Activated T-helper 9 cell treated with anti-CD3 and anti-CD28 coated beads, Interleukin-2, amount 50 U/mL, for 16 hours (primary cell): ENCODE results near the gene BTN1A1.
"Not testable (repeated sequence)": the region's sequence is repeated elsewhere in the genome, so short reads cannot be mapped to it uniquely, and the experiment has no call there.

Experiments
- DNase-seq: peaks from one replicate; pipeline ENCODE4 v3.0.0-alpha.2; 2020; ENCODE audit warnings: low read depth

Gene BTN1A1

DNA sequence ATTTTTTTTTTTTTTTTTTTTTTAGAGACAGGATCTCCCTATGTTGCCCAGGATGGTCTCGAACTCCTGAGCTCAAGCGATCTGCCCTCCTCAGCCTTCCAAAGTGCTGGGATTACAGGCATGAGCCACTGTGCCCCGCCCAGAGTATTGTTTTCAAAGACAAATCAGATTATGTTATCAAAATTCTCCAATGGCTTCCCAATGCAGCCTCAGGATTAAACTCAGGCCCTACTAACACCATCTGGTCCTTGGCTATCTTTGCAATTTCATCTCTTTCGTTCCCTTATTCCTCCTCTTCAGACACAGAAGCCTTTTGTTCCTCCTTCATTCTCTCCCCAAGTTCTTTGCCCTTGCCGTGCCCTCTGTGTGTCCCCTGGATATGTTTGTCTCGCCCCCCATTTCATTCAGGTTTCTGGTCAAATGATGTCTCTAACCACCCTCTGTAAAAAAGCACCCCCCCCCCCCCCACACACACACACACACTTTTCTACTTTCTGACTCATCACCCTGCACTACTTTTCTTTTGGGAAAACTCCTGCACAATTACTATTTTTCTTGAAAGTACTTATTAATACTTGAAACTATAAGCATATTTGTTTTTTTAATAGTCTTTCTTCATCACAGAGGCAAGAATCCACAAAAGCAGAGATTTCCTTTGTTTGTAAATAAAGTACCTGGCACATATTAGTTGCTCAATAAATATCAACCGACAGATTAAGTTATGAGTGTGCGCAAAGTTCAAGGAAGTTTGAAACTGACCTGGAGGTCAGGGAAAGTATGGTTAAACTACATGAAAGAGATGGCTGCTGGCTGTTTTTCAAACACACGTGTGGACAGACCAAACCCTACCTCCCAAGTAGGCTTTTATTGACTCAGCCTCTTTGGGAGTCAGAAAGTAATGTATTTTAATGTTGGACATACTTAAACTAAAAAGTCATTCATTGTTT lies 16.7 kb downstream of the BTN1A1 start:
- no peak for DNase-seq

DNA sequence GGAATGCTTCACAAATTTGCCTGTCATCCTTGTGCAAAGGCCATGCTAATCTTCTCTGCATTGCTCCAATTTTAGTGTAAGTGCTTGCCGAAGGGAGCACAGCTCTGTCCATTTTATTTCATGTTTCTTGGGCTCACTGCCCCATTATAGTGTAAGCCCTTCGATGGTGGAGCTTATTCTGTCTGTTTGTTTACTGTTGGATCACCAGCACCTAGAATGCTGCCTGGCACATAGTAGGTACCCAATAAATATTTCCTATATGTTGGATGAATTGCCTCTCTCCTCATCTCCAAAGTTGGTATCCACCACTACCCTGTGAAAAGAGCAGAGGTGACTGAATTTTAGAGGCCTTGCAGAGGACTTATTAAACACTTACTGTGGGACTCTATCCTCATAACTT lies 19.3 kb downstream of the BTN1A1 start:
- no peak for DNase-seq

DNA sequence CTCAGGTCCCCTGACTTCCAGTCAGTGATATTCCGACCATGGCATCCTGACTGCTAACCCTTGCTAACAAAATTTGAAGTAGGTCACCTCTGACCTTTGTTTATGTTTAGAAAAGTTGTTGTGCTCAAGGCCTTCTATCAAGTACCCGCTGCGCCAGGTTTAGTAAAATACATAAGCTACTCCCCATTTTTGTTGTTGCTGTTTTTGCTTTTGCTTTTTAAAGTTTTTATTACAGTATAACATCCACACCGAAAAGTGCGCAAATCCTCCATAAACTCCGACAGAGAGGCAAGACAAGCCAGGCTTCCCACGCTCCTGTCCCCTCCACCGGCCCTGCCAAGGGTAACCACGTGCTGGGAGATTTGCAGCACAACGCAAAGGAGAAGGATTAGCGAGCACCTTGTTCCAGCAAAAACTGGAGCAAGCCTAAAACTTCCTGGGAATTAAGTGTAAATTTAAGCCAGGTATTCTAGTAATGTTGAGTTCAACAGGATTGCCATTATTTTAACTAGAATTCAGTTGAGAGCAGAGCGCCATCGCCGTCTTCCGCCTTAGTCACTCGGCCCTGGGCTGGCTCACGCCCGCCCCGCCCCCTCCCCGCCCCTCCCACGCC lies 20.2 kb downstream of the BTN1A1 start:
- no peak for DNase-seq

DNA sequence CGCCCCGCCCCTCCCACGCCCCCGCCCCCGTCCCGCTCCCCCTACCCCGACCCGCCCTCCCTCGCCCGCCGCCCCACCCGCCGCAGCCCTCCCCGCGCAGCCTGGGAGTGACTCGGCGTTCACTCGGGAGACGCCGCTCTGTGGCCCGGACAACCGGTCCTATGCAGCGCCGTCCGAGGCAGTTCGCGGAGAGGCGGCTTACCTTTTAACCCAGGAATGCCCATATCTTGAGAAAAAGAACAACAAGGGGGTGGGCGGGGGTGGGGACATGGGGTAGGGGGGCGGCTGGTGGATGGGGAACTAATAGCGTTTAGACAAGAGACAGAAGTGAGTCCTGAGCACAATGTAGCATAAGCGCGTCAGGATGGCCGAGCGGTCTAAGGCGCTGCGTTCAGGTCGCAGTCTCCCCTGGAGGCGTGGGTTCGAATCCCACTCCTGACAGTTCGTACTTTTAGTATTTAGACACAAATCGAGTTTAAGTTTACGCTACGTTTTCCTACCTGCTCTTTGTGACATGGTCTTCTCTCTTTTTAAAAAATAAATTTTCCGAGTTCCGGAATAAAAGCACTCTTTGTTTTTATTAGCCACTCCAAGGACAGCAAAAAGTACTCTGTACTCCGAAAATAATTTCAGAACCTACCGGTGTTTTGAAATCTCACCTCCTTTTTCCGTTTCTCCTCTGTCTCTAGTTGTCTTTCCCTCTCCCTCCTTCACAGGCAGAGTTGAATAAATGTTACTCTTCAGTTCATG lies 20.9 kb downstream of the BTN1A1 start:
- peak; percentile 77 for DNase-seq

DNA sequence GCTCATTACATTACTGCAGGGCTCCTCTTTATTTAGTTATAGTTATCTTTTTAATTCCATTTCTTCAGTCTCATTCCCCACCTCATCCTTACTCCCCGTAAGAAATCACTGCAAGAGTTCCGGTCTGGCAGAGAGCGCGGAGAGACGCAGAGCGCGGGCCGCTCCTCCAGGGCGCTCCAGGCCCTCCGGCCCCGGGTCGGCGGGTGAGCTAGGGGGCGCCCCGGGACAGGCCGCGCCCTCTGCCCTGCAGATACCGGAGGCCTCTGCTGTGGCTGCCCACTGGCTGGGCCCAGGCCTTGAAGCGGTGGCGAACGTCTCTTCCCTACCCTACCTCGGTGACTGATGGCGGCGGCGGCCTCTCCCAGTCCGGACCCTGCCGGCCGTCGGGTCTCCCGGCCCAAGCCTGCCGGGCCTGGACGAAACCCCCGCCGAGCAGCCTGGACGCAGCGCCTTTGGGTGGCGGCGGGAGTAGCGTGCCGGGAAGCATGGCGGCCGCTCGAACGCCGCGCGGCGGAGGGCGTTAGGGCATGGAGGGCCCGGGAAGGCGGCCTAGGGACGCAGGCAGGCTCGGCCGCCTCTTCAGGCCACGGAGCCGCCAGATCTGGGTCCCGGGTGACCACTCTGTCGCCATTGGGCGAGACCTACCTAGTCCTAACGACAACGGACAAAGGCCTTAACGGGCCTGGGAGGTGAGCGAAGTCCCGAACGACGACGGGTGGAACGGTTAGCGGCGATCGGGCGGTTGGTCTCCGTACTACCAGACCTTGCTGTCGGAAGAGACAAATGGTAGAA lies 21.7 kb downstream of the BTN1A1 start:
- DNase-seq: peak; percentile 64

DNA sequence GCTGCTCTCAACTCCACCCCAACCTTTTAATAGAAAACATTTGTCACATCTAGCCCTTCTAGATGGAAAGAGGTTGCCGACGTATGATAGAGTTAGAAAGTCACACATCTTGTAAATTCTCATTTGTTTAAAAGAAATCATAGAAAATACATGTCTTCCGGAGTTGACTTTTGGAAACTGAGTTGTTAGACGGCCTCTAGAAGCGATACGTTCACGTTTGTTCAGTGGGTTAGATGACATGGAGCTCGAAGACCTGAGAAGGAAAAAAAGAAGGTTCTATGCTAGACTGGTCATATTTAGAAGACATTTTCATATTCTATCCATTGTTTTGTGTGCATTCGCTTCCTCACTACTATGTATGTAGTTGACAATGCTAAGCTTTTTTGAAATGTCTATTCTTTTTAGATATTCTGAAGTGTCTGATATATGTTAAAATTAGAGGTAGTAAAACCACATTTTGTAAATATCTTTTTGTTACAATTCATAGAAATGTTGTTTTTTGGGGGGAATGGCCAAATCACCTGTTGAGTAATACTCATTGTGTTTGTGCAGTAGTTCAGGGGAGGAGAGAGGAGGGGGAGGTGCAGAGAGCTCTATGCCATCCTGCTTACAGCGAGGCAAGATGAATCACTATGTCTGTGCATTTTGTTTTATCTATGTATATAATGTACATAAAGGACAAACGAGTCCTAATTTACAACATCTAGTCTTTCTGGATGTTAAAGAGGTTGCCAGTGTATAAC lies 22.6 kb downstream of the BTN1A1 start:
- not testable (repeated sequence) for DNase-seq

DNA sequence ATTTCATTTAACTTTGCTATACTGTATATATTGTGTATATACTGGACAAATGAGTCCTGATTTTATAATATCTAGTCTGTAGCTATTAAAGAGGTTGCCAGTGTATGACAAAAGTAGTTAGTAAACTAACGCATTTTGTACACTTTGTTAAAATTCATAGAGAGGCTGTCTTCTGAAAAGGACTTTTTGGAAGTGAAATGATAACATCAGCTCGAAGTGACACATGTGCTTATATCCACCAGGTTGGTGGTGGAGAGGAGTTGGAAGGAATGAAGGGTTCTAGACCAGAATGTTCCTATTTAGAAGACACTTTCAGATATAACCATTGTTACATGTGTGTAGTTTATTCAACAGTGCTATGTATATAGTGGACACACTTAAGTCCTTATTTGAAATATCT lies 24.2 kb downstream of the BTN1A1 start:
- not testable (repeated sequence) for DNase-seq

DNA sequence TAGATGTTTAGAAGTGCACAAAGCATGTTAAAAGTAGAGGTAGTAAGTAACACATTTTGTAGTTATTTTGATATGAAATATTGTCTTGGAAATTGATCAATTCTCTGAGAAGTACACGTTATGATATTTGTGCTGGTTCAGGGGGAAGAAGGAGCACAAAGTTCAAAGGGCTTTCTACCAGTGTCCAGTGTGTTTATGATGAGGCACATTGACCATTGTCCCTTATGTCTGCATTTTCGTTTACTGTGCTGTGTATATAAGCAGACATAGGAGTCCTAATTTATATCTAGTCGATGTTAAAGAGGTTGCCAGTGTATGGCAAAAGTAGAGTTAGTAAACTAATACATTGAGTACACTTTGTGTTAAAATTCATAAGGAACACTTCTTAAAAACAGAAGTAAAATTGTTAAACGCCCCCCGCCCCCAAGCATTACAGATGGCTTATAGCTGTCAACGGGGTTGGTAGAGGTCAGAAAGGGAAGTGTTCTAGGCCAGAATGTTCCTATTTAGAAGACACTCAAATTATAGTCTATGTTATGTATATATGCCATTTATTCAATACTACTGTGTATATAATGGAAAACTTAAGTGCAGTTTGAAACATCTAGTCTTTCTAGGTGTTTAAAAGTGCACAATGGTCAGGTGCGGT lies 24.7 kb downstream of the BTN1A1 start:
- no peak for DNase-seq

DNA sequence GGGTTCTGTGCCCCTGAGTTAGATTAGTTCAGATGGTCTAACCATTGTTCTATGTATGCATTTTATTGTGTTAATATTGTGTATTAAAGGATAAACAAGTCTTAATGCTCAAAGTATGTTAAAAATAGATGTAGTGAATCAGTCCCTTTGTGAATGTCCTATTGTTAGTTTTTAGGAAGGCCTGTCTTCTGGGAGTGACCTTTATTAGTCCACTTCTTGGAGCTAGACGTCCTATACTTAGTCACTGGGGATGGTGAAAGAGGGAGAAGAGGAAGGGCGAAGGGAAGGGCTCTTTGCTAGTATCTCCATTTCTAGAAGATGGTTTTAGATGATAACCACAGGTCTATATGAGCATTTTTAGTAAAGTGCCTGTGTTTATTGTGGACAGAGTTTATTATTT lies 25.7 kb downstream of the BTN1A1 start:
- DNase-seq: no peak

DNA sequence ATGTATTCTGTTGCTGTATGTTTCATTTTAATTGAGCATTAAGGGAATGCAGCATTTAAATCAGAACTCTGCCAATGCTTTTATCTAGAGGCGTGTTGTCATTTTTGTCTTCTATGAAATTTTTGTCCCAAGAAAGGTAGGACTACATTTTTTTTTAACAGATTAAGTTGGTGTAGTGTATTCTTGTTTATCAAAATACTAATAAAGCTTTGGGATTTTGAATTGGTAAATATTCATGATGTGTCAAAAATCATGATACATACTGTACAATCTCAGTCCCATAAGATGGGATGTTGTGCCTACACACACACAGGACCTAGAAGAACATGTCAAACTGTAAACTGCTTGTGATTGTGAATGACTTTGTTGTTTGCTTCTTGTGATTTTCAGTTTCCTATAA lies 26.8 kb downstream of the BTN1A1 start:
- DNase-seq: no peak

DNA sequence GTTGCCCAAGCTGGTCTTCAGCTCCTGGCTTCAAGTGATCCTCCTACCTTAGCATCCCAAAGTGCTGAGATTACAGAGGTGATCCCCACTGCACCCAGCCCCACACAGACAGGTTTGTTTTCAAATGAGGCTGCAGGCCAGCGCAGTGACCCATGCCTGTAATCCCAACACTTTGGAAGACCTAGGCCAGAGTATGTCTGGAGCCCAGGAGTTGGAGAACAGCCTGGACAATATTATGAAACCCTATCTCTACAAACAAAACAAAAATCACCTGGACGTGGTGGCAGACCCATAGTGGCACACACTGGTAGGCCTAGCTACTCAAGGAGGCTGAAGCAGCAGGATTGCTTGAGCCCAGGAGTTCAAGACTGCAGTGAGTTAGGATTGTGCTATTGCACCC lies 30.1 kb downstream of the BTN1A1 start:
- DNase-seq: no peak

DNA sequence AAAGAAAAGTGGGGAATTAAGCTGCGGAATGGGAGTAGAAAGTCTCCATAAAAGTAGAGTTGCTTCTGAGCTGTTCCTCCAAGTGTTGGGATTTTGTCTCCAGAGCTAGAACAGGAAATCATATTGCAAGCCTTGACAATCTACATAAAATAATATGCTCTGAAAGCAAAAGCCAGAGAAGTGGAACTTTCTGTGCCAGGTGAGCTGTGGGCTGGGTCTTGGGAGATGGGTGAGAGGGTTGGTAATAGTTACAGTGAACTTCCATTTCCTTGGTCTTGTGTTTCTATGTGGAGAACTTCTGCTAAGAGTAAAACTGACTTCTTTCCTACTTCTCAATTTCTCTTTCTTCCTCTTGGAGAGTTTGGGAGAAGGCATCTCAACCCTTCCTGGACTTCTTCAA lies 31.8 kb downstream of the BTN1A1 start:
- no peak for DNase-seq

DNA sequence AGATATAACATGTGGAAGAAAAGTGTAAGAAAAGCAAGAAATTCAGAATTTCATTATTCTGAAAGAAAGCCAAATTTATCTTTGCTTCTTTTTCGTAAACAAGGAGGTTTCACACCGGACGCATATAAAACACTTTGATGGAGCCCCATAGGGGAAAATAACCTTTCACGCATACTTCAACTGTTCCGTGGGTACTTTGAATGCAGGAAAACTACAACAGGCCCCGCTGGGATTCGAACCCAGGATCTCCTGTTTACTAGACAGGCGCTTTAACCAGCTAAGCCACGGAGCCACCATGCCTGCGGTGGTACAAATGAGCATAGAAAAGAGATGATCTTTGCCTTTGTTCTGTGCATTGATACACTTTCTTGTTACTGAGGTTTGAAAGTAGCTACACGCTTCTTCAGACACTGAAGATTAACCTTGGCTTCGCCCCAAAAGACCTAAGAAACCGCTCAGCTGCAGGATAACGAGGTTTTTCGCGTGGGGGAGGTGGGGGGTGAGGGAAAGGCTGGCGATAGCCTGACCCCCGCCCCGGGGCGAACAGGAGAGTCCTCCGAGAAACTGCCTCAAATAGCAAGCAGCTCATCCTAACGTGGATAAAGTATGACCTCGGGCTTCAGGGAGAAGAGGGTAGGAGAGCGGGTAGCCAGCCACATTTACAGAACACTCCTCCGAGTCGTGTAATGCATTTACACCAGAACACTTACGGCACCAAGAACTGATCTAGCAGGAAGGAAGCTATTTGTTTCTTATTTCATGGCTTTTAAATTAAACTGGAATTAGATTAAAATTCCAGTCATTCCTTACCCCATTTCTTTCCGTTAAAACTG lies 32.8 kb downstream of the BTN1A1 start:
- DNase-seq: peak; percentile 83

DNA sequence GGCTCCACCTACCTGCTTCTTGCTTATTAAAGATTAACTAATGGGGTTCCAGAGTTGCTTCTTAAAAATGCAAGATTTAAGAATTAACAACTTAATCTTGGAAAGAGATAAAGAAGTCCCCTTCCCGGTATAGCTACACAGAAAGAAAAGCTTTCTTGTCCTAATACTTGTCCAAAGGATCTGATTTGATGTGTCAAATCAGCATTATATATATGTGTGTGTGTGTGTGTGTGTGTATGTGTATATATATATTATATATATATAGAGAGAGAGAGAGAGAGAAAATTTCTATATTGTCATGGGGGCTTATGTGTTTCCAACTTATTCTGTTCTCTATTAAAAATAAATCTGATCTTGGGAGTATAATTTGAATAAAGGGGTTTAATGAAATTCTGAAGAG lies 33.4 kb downstream of the BTN1A1 start:
- no peak for DNase-seq

DNA sequence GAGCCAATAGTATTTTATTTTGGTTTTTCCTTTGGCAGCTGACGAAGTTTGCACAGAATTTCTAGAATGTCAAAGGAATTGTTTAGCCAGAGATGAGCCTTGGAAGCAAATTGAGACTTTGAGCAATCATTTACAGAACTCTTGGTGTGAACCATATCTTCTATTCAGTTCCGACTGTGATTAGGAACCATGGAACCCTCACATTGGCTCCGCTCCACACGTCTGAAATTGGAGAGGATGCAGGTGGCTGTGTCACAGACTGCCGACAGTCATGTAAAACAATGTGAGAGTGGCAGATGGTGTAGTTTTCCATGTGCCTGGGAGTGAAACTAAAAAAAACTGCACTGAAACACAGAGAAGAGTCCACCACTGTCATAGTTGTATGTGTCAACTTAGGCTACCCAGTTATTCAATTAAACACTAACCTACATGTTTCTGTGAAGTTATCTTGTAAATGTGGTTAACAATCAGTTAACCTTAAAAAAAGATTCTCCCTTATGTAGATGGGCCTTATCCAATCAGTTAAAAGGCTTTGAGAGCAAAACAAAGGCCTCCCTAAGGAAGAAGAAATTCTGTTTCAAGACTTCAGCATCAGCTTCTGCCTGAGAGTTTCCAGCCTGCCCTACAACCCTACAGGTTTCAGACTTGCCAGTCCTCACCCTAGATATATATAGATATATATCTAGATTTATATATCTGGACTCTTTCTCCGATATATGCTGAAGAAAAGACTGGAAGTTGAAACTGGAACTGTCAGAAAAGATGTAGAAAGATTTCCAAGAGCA lies 34.8 kb downstream of the BTN1A1 start:
- no peak for DNase-seq

DNA sequence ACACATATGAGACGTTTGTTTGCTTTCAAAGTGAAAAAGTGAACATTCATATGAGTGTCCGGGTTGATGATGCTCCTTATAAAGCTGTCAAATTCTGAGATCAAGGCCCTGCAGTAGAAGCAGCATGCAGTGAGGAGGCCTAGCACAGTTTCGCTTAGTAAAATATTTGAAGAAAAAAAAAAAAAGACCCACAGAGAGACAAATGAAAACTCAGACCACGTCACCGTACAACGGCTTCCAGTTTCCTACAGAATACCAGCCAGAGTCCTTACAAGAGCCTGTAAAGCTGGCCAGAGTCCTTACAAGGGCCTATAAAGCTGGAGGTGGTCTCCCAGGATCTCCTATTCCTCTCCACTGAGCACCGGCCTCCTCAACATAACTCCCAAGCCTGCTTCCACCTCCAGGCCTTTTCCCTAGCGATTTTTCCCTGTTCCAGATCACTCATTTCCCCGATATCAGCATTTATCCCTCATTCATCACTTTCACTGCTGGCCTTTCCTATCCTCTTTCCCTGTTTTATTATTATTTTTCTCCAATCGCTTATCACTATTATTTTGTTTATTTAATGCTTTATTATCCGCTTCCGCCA lies 36.6 kb downstream of the BTN1A1 start:
- DNase-seq: no peak

DNA sequence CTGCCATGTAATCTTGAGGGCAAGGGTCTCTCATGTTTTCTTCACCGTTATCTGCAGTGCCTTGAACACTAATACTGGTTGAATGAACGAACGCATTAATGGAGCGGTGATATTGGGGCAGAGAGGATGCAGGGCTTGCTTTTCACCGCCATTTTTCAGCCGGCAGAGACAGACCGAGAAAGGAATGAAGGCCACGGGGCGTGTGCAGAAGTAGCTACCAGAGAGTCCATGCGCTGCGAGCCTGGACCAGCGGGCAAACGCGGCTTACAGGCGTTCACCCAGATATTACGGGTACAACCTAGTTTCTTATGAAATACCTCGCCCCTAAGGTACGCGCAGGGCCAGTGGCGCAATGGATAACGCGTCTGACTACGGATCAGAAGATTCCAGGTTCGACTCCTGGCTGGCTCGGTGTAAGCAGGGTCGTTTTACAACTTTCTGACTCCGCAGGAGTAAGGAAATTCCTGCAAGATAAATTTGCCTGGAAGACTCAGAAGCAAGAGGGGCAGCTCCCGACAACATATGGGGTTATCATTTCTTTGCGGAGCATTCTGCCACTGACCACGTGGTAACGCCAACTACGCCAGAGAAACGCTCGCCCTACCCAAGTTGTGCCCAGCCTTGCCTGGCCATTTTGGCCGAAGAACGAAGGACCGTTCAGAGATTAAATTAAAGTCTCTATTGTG lies 37.2 kb downstream of the BTN1A1 start:
- DNase-seq: peak; percentile 80
